22Rv1 (cell line): ENCODE results near the gene RHBDD1.

Experiments
- H3K27ac ChIP-seq: fragments of 450-650 bp; 2 replicates; pipeline ENCODE4 v1.5.1; 2017
- CTCF ChIP-seq: fragments of 450-650 bp; IDR thresholded peaks from 2 replicates; pipeline ENCODE4 v1.5.1; 2017; ENCODE audit warnings: mild to moderate bottlenecking
- ZFX ChIP-seq: fragments of 450-650 bp; IDR thresholded peaks from 2 replicates; pipeline ENCODE4 v1.6.1; 2017; ENCODE audit warnings: antibody characterized with exemption, borderline replicate concordance

Gene RHBDD1

GRCh38 chr2:226959418-226959817 lies 123.6 kb downstream of the RHBDD1 start:
- TF ChIP-seq CTCF, result no peak
- no peak for TF ChIP-seq ZFX
- H3K27ac ChIP-seq, result no peak overlapping the region

- no peak overlapping the region for H3K27ac ChIP-seq
- TF ChIP-seq ZFX (no peak), CTCF (no peak)
Measured at GRCh38 chr2:226962176-226962773, 126.4 kb downstream of the RHBDD1 start.

GRCh38 chr2:226963528-226963927 lies 127.7 kb downstream of the RHBDD1 start:
- no peak for TF ChIP-seq CTCF
- TF ChIP-seq ZFX, result no peak
- H3K27ac ChIP-seq, result no peak overlapping the region

GRCh38 chr2:226965376-226965775 lies 129.5 kb downstream of the RHBDD1 start:
- H3K27ac ChIP-seq, result no peak overlapping the region
- TF ChIP-seq ZFX, result no peak
- no peak for TF ChIP-seq CTCF

- no peak overlapping the region for H3K27ac ChIP-seq
- TF ChIP-seq CTCF (no peak), ZFX (no peak)
Measured at GRCh38 chr2:226969417-226970080, 133.7 kb downstream of the RHBDD1 start.

- TF ChIP-seq CTCF, result no peak
- no peak for TF ChIP-seq ZFX
- H3K27ac ChIP-seq, result no peak overlapping the region
Measured at GRCh38 chr2:226970362-226970761, 134.5 kb downstream of the RHBDD1 start.

- H3K27ac ChIP-seq, result no peak overlapping the region
- TF ChIP-seq ZFX (no peak), CTCF (no peak)
Measured at GRCh38 chr2:226971084-226971483, 135.2 kb downstream of the RHBDD1 start.
